Adrenal gland (tissue), 12 donors: ENCODE measurements around the gene TSSK6. TPM values are rescaled to one million over a fixed set of nuclear protein-coding genes. Genes with fewer than 3 reads are reported as not detected.

Experiments
- DNase-seq, 7 donors: peaks; one replicate each; pipeline ENCODE4 v3.0.0-alpha.2; 2019 to 2020
- H3K27ac ChIP-seq, 5 donors: fragments of 200-600 bp; sonication (generic) in 4 of 5; 1 replicate in 3 of 5; 2 replicates in 2 of 5; pipeline versions ENCODE4 v1.5.1 to v1.8.0; 2016 to 2020; ENCODE audit warnings: mild to moderate bottlenecking in 1 of 5
- H3K27me3 ChIP-seq: fragments of 200-600 bp; 2 replicates; pipeline ENCODE4 v1.8.0; 2021
- H3K36me3 ChIP-seq, 2 donors: fragments of 200-600 bp; replicated peaks in 1 of 2; 1 replicate in 1 of 2; 2 replicates in 1 of 2; pipeline versions ENCODE4 v1.5.1 to v1.8.0; 2018 to 2022
- H3K4me1 ChIP-seq, 2 donors: fragments of 200-600 bp; replicated peaks in 1 of 2; 1 replicate in 1 of 2; 2 replicates in 1 of 2; pipeline versions ENCODE4 v1.5.1 to v1.8.0; 2018 to 2021
- H3K4me3 ChIP-seq, 4 donors: fragments of 200-600 bp; sonication (generic) in 3 of 4; one replicate each; pipeline ENCODE4 v1.5.1; 2016 to 2018
- H3K9me3 ChIP-seq, 3 donors: fragments of 200-600 bp; sonication (generic) in 1 of 3; replicated peaks in 1 of 3; 1 replicate in 2 of 3; 2 replicates in 1 of 3; pipeline versions ENCODE4 v1.5.1 to v1.8.0; 2016 to 2021
- POLR2A ChIP-seq, 2 donors: fragments of 450-650 bp; IDR thresholded peaks; one replicate each; pipeline ENCODE4 v1.6.1; 2017; ENCODE audit warnings: antibody characterized with exemption in 2 of 2, mild to moderate bottlenecking in 2 of 2, moderate library complexity in 1 of 2
- WGBS, 4 donors: extraction: QIAGEN DNeasy Blood & Tissue Kit in 2 of 4; methylation state at CpG; one replicate each; pipeline versions ENCODE4 v1.1.5 to v1.1.7; 2013 to 2017; 5-methylcytosine and 5-hydroxymethylcytosine counted together
- intact Hi-C, 2 donors: fragments of 100-400 bp; cut with DNase I; formaldehyde crosslinking; loops; one replicate each; pipeline versions ENCODE4 v1.14.1 to v1.15.0; 2022 to 2023
- polyA plus RNA-seq, 3 donors: library from polyadenylated mRNA; stranded (reverse); fragments of 200-250 nt in 2 of 3; fragments of 350-450 nt in 1 of 3; fragmentation: Illumina TruSeq in 1 of 3; extraction: RNeasy Lipid Tissue Mini Kit (QIAGEN cat#74804) in 1 of 3; gene quantifications; one replicate each; pipeline ENCODE4 v1.2.3, GENCODE V29; 2013 to 2014
- total RNA-seq, 9 donors: library from RNA; depleted of rRNA in 4 of 9; stranded (reverse); fragments of >200 nt in 4 of 9; fragments of 120-200 nt in 1 of 9; fragmentation: NEBNext Ultra II Directional in 1 of 9; extraction: Animal tissue kit (Norgen Biotek cat#: 25700) in 1 of 9; gene quantifications; one replicate each; pipeline versions ENCODE4 v1.1.0 to v1.2.4, GENCODE V29; 2013 to 2023
- TF ChIP-seq, protein P1 (sequence below), 6 experiments: fragments of 450-650 bp in 4 of 6; fragments of 200-600 bp in 2 of 6; sonication (generic) in 1 of 6; IDR thresholded peaks; 1 replicate in 5 of 6; 2 replicates in 1 of 6; pipeline versions ENCODE4 v1.5.1 to v1.8.0; 2016 to 2021; ENCODE audit warnings: antibody characterized with exemption in 6 of 6, mild to moderate bottlenecking in 2 of 6, moderate library complexity in 1 of 6
- donor health status: healthy with polysubstance abuse.
- donor health status: Bipolar disorder and iron deficiency.
- donor health status: DM: yes; HTN: yes; CAD: no.
- donor health status: DM: no; HTN: no; CAD: no.
- donor health status: DM: no; HTN: no; CAD: no.
- donor health status: DM: yes; HTN: yes; CAD: no.

The TSSK6 gene
- total and polyA plus RNA-seq, 12 donors: 0.37 to 50.5 (median 3.4) TPM; not detected in 1

GRCh38 chr19:19490214-19490968 lies 25.0 kb downstream of the TSSK6 start:
- intact Hi-C loops: loop anchor here (2.0 to 5.0 kb wide), 2 partner anchors 123 to 124 kb away; no protein-coding TSS in a partner anchor
- DNase-seq: peak; percentile 82 to 95 (median 84)
- TF ChIP-seq, protein P1, sequence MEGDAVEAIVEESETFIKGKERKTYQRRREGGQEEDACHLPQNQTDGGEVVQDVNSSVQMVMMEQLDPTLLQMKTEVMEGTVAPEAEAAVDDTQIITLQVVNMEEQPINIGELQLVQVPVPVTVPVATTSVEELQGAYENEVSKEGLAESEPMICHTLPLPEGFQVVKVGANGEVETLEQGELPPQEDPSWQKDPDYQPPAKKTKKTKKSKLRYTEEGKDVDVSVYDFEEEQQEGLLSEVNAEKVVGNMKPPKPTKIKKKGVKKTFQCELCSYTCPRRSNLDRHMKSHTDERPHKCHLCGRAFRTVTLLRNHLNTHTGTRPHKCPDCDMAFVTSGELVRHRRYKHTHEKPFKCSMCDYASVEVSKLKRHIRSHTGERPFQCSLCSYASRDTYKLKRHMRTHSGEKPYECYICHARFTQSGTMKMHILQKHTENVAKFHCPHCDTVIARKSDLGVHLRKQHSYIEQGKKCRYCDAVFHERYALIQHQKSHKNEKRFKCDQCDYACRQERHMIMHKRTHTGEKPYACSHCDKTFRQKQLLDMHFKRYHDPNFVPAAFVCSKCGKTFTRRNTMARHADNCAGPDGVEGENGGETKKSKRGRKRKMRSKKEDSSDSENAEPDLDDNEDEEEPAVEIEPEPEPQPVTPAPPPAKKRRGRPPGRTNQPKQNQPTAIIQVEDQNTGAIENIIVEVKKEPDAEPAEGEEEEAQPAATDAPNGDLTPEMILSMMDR (IDR thresholded peaks at IDR 0.05): peak; percentile 70 to 91 (median 88)
- TF ChIP-seq POLR2A (IDR thresholded peaks at IDR 0.05): no peak
- peak overlapping the region; percentile 64 to 87 (median 82) for H3K27ac ChIP-seq
- WGBS, 4 donors: 23 to 35% (median 28%) methylated on average over 13 to 20 of the region's 20 CpGs
- H3K4me1 ChIP-seq: peaks cover 27 to 47% of the 10 kb centered on the region in 2 donors
- H3K27me3 ChIP-seq: no peaks in the 10 kb centered on the region
- no peak overlapping the region for H3K4me3 ChIP-seq
- H3K36me3 ChIP-seq: peaks cover 0 to 30% of the 10 kb centered on the region in 2 donors
- H3K9me3 ChIP-seq: no peaks in the 10 kb centered on the region

DNA sequence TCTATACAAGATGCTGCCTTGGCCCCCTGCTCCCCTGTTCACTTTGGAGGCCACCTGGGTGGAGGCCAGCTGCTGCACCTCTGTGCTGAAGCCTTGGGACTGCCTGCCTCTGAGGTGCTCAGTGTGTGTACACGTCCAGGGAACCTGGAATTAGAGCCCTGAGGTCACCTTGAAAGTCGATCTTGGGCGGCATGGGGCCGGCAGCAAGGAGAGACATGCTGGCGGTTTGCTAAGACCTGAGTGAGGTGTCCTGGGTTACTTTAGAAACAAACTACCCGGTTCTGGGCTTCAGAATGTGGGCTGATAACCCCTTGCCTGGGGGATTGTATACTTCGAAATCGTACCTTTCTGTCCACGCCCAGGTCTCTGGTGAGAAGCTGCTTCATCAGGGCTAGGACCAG lies 25.5 kb downstream of the TSSK6 start:
- TF ChIP-seq, protein P1 (IDR thresholded peaks at IDR 0.05): no peak
- no peak for TF ChIP-seq POLR2A (IDR thresholded peaks at IDR 0.05)
- H3K36me3 ChIP-seq: peaks cover 0 to 27% of the 10 kb centered on the region in 2 donors
- no peaks in the 10 kb centered on the region for H3K9me3 ChIP-seq
- no peaks in the 10 kb centered on the region for H3K27me3 ChIP-seq
- H3K27ac ChIP-seq: peak overlapping the region; percentile 64 to 87 (median 82)
- intact Hi-C loops: loop anchor here (2.0 to 5.0 kb wide), 3 partner anchors 83 to 123 kb away; partner anchors contain the start of gene GATAD2A (in 1 of the 2)
- no peak overlapping the region for H3K4me3 ChIP-seq
- WGBS, 4 donors: 49 to 56% (median 51%) methylated on average over 5 to 9 of the region's 9 CpGs
- peak in 2 of 7 donors; percentile 38 to 39 for DNase-seq
- peaks cover 27 to 47% of the 10 kb centered on the region in 2 donors for H3K4me1 ChIP-seq

DNA sequence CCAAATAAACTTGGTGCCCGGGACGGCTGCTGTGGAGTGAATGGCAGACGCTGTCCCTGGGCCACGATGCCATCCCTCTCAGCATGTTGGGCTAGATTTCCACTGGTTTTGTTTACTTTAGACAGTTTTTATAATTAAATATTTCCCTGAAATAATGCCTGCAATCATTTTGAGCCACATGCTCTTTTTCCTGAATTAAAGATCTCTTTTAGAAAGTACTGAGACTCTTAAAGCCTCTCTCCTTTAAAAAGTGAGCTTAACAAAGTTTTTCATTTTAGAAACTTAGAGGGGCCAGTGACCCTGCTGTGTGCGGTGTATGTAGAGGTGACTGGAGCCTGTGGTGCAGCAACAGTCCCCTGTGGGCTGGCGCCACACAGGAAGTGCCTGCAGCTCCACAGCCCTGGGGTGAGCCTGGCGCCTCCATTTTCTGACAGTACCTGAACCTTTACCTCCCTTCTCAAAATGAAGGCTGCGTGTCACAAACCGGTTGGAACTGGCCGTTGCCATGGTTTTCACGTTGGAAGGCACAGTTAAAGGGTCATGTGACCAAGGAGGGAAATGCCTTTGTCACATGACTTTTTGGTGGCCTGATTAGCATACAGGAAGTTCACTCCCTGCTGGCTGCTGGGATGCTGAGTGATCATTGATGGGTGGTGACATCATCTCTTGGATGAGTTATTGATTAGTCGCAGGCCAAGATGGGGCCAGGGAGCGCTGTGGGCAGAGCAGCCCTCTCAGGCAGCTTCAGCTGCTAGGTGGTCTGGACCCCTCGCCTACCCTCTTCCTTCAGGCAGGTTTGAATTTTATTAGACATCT lies 26.3 kb downstream of the TSSK6 start:
- 19 to 23% (median 21%) methylated on average over 8 to 14 of the region's 14 CpGs for WGBS, 4 donors
- Histone ChIP-seq H3K4me1 (peaks cover 27 to 47% of the 10 kb centered on the region in 2 donors), H3K27ac (peak overlapping the region; percentile 64 to 87 (median 82)), H3K27me3 (no peaks in the 10 kb centered on the region), H3K36me3 (peaks cover 0 to 20% of the 10 kb centered on the region in 2 donors), H3K4me3 (peak overlapping the region in 1 of 4 donors; percentile 27), H3K9me3 (no peaks in the 10 kb centered on the region)
- DNase-seq: peak; percentile 73 to 96 (median 88)
- intact Hi-C loops: loop anchor here in 1 of 2 donors (5.0 kb wide), 1 partner anchor 82 kb away; the partner anchor contains the start of gene GATAD2A
- TF ChIP-seq POLR2A (IDR thresholded peaks at IDR 0.05): peak in 1 of 2 donors; percentile 11
- TF ChIP-seq, protein P1 (IDR thresholded peaks at IDR 0.05): no peak
